Measurements from ENCODE around the gene TNNT2. TPM values are rescaled to one million over a fixed set of nuclear protein-coding genes. Genes with fewer than 3 reads are reported as not detected.

TNNT2 gene
- total RNA-seq, 1 experiment from 2014 or later, result 6.4 TPM

- no TSS peak for BruUV-seq (replicated peaks)
- Histone ChIP-seq H4K20me1 (ENCODE audit: insufficient read depth) (no peaks in the 10 kb centered on the region), H2AFZ (no peak overlapping the region), H3K9me2 (ENCODE audit: insufficient read depth) (no peaks in the 10 kb centered on the region), H3F3A (ENCODE audit: insufficient read depth, low read depth) (no peaks in the 10 kb centered on the region), H3K27me3 (ENCODE audit: insufficient read depth, low read depth) (no peaks in the 10 kb centered on the region; the same call in 1 of the 2 replicates), H3K36me3 (ENCODE audit: low read depth) (no peaks in the 10 kb centered on the region), H3K27ac (no peak overlapping the region), H3K79me2 (ENCODE audit: low read depth) (no peaks in the 10 kb centered on the region), H3K4me1 (replicated peaks; ENCODE audit: insufficient read depth) (peaks cover 4% of the 10 kb centered on the region), H3K4me3 (no peak overlapping the region), H3K4me2 (no peak overlapping the region), H3K9me3 (ENCODE audit: insufficient read depth, low read depth) (0 out of 2 replicates have a peak, but pooled peaks cover 7% of the 10 kb centered on the region)
- CTCF ChIA-PET, result no interaction called here
- peak in 1 of 2 experiments; percentile 21 for DNase-seq
- POLR2A ChIA-PET (ENCODE audit: unreplicated experiment), result no interaction called here
- intact Hi-C loops (cut with micrococcal nuclease; ENCODE audit: unreplicated experiment), result no loop called here
- no peak for TF ChIP-seq EZH2 (IDR thresholded peaks at IDR 0.05; ENCODE audit: low read depth)
- TF ChIP-seq CTCF (conservative IDR thresholded peaks at IDR 0.05), result no peak
These were observed 36.1 kb downstream of the TNNT2 start for GRCh38 chr1:201341377-201341776.

GRCh38 chr1:201336711-201337450 is 40.6 kb downstream of the TNNT2 start:
- BruUV-seq (replicated peaks), result no TSS peak
- Histone ChIP-seq H3K4me2 (no peak overlapping the region), H4K20me1 (ENCODE audit: insufficient read depth) (no peaks in the 10 kb centered on the region), H3K4me3 (no peak overlapping the region), H3K9me3 (ENCODE audit: insufficient read depth, low read depth) (0 out of 2 replicates have a peak, but pooled peaks cover under 1% of the 10 kb centered on the region), H3K4me1 (replicated peaks; ENCODE audit: insufficient read depth) (no peaks in the 10 kb centered on the region), H3K27ac (no peak overlapping the region), H3K27me3 (ENCODE audit: insufficient read depth, low read depth) (no peaks in the 10 kb centered on the region), H3K36me3 (ENCODE audit: low read depth) (no peaks in the 10 kb centered on the region), H3K9me2 (ENCODE audit: insufficient read depth) (no peaks in the 10 kb centered on the region), H3F3A (ENCODE audit: insufficient read depth, low read depth) (no peaks in the 10 kb centered on the region), H2AFZ (no peak overlapping the region), H3K79me2 (ENCODE audit: low read depth) (no peaks in the 10 kb centered on the region)
- TF ChIP-seq CTCF (conservative IDR thresholded peaks at IDR 0.05) (no peak), EZH2 (IDR thresholded peaks at IDR 0.05; ENCODE audit: low read depth) (no peak)
- peak in 1 of 2 experiments; percentile 30 for DNase-seq
- intact Hi-C loops (cut with micrococcal nuclease; ENCODE audit: unreplicated experiment), result no loop called here
- ChIA-PET CTCF (no interaction called here), POLR2A (ENCODE audit: unreplicated experiment) (no interaction called here)

- Histone ChIP-seq H4K20me1 (ENCODE audit: insufficient read depth) (no peaks in the 10 kb centered on the region), H3K9me3 (ENCODE audit: insufficient read depth, low read depth) (no peaks in the 10 kb centered on the region), H3K27me3 (ENCODE audit: insufficient read depth, low read depth) (no peaks in the 10 kb centered on the region), H3K79me2 (ENCODE audit: low read depth) (no peaks in the 10 kb centered on the region), H3F3A (ENCODE audit: insufficient read depth, low read depth) (no peaks in the 10 kb centered on the region), H3K27ac (no peak overlapping the region), H3K36me3 (ENCODE audit: low read depth) (no peaks in the 10 kb centered on the region), H3K4me2 (no peak overlapping the region), H3K4me1 (replicated peaks; ENCODE audit: insufficient read depth) (no peaks in the 10 kb centered on the region), H2AFZ (no peak overlapping the region), H3K4me3 (no peak overlapping the region), H3K9me2 (ENCODE audit: insufficient read depth) (no peaks in the 10 kb centered on the region)
- intact Hi-C loops (cut with micrococcal nuclease; ENCODE audit: unreplicated experiment), result no loop called here
- no TSS peak for BruUV-seq (replicated peaks)
- DNase-seq, result no peak
- CTCF ChIA-PET, result no interaction called here
- POLR2A ChIA-PET (ENCODE audit: unreplicated experiment), result no interaction called here
- no peak for TF ChIP-seq CTCF (conservative IDR thresholded peaks at IDR 0.05)
These were observed 41.6 kb downstream of the TNNT2 start for GRCh38 chr1:201335901-201336300.

All from PC-9 (cell line).